HFFc6 (cell line): ENCODE measurements around the gene GLI2. TPM values are rescaled to one million over a fixed set of nuclear protein-coding genes. Genes with fewer than 3 reads are reported as not detected.

Experiments
- DNase-seq: peaks from one replicate; pipeline ENCODE4 v3.0.0-alpha.2; 2018
- H3K27ac Mint-ChIP-seq: 2 replicates; pipeline ENCODE4 v1.8.0; 2020; ENCODE audit warnings: mild to moderate bottlenecking, mixed read lengths
- H3K27me3 Mint-ChIP-seq: 2 replicates; pipeline ENCODE4 v1.8.0; 2021; ENCODE audit warnings: mild to moderate bottlenecking, moderate library complexity, mixed read lengths; ENCODE audit not compliant: insufficient read depth
- H3K36me3 Mint-ChIP-seq: 2 replicates; pipeline ENCODE4 v1.8.0; 2021; ENCODE audit warnings: low read depth, mixed read lengths
- H3K4me1 Mint-ChIP-seq: 2 replicates; pipeline ENCODE4 v1.8.0; 2020; ENCODE audit warnings: low read depth, mixed read lengths
- H3K4me3 Mint-ChIP-seq: 2 replicates; pipeline ENCODE4 v1.8.0; 2020; ENCODE audit warnings: mild to moderate bottlenecking, moderate library complexity, mixed read lengths
- H3K9me3 Mint-ChIP-seq: 2 replicates; pipeline ENCODE4 v1.8.0; 2020; ENCODE audit warnings: mild to moderate bottlenecking, mixed read lengths
- total RNA-seq, 6 experiments: library from RNA; stranded (reverse); fragmentation: NEBNext Ultra II Directional; extraction: Animal tissue kit (Norgen Biotek cat#: 25700); gene quantifications; 2 replicates in 1 of 6; 3 replicates in 5 of 6; pipeline ENCODE4 v1.2.3, GENCODE V29; 2021
- TF ChIP-seq, protein P1 (sequence below): fragments of 200-600 bp; sonication (generic); IDR thresholded peaks from 2 replicates; pipeline ENCODE4 v1.5.0; 2021; ENCODE audit warnings: antibody characterized with exemption, mild to moderate bottlenecking

Gene GLI2
- total RNA-seq, 6 experiments from 2014 or later, result 40.2 to 46.1 (median 41.9) TPM

DNA sequence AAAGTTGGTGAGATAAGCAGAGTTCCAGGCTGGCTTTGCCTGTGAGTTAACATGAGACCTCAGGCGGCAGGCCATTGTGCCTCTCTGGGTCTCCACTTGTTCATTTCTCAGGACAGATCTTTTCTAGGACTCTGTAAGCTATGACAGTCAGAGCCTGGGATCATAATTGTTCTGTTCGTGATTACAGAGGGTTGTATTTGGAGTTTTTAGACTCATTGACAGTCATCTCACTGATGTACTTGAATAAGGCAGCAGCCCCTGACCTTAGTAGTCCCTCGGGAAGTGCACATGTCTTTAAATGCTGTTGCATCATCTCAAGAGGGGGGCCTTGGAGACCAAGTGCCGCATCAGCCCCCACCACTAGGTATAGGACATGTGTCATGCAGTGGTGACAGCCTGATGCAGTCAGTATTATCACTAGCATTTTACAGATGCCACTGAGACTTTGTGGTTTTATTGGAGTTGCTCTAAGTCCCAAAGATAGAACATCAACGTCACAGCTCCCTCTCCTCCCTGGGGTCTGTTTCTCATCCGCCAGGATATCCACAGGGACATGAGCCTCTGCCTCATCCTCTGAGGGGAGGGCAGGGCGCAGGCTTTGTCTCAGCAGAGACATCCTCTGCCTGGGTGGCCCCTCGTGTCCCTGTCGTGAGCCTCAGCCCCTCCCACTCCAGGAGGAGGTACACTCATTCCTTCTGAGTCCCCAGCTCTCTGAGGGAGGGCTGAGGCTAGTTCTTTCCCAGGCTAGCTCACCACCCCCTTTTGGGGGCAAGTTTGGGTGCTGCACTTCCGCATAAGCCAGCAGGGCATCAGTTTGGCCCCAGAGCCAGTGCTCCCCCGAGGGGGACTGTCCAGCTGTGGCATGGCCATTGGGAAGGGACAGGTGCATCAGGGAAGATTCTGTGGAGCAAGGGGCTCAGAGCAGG, 14.1 kb downstream of the GLI2 start:
- TF ChIP-seq, protein P1, sequence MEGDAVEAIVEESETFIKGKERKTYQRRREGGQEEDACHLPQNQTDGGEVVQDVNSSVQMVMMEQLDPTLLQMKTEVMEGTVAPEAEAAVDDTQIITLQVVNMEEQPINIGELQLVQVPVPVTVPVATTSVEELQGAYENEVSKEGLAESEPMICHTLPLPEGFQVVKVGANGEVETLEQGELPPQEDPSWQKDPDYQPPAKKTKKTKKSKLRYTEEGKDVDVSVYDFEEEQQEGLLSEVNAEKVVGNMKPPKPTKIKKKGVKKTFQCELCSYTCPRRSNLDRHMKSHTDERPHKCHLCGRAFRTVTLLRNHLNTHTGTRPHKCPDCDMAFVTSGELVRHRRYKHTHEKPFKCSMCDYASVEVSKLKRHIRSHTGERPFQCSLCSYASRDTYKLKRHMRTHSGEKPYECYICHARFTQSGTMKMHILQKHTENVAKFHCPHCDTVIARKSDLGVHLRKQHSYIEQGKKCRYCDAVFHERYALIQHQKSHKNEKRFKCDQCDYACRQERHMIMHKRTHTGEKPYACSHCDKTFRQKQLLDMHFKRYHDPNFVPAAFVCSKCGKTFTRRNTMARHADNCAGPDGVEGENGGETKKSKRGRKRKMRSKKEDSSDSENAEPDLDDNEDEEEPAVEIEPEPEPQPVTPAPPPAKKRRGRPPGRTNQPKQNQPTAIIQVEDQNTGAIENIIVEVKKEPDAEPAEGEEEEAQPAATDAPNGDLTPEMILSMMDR, result no peak
- H3K27ac Mint-ChIP-seq, result peak overlapping the region; percentile 69
- peak; percentile 64 for DNase-seq
- no peaks in the 10 kb centered on the region; the same call in none of the 2 replicates for H3K27me3 Mint-ChIP-seq
- H3K4me3 Mint-ChIP-seq, result peak overlapping the region; percentile 2
- peaks cover 21% of the 10 kb centered on the region for H3K36me3 Mint-ChIP-seq
- H3K9me3 Mint-ChIP-seq, result no peaks in the 10 kb centered on the region
- peaks cover 80% of the 10 kb centered on the region for H3K4me1 Mint-ChIP-seq

DNA sequence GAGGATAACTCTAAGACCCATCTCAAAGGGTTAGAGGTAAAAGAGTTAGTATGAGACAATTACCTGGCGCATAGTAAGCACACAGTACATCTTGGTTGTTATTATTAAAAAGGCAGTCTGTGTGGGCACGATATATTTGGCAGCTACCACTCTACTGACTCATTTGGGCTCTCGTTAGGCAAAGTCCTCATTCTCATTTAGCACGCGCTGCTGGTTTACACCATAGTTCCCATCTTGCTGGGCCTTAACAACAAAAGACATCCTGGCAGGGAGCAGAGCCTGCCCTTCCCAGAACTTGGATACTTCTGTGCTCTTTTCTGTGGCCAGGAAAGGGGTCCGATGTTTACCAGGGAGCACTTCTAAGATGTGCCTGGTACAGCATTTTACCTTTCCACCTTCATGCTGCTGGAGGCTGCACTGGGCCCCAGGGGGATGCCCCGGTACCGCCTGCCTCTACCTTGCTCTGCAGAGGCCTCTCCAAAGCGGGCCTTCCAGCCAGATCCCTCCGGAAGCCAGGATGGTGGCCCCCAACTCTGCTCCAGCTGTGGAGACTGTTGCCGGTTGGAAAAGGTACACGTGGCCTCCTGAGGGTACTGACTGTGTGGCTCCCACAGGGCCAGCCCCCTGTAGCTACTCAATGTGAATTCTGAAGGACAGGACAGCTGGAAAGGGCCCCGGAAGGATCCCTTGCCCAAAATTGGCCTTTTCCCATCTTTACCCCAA, 15.0 kb downstream of the GLI2 start:
- Mint-ChIP-seq H3K27me3 (no peaks in the 10 kb centered on the region; the same call in none of the 2 replicates), H3K9me3 (no peaks in the 10 kb centered on the region), H3K27ac (peak overlapping the region; percentile 69), H3K4me1 (peaks cover 80% of the 10 kb centered on the region), H3K36me3 (peaks cover 21% of the 10 kb centered on the region), H3K4me3 (no peak overlapping the region)
- TF ChIP-seq, protein P1, result no peak
- DNase-seq, result no peak

DNA sequence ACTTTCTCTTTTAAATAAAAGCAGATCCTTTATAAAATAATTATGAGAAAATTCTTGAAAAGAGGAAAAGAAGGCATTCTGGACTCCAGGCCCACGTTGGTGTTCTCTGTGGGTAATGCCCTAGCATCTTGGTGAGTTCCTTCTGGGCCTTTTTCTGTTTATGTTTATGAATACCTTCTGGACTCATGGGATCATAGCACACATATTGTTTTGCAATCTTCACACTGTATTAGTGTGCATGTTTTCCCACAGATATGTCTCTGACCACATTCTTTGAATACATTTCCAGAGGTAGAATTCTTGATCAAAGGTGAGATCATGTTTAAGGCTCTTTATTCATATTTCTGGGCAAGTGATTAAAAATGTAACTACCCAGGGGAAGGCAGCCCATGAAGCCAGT, 15.9 kb downstream of the GLI2 start:
- Mint-ChIP-seq H3K9me3 (no peaks in the 10 kb centered on the region), H3K27ac (peak overlapping the region; percentile 69), H3K4me1 (peaks cover 83% of the 10 kb centered on the region), H3K4me3 (no peak overlapping the region), H3K36me3 (peaks cover 24% of the 10 kb centered on the region), H3K27me3 (no peaks in the 10 kb centered on the region; the same call in none of the 2 replicates)
- TF ChIP-seq, protein P1, result no peak
- DNase-seq, result no peak

DNA sequence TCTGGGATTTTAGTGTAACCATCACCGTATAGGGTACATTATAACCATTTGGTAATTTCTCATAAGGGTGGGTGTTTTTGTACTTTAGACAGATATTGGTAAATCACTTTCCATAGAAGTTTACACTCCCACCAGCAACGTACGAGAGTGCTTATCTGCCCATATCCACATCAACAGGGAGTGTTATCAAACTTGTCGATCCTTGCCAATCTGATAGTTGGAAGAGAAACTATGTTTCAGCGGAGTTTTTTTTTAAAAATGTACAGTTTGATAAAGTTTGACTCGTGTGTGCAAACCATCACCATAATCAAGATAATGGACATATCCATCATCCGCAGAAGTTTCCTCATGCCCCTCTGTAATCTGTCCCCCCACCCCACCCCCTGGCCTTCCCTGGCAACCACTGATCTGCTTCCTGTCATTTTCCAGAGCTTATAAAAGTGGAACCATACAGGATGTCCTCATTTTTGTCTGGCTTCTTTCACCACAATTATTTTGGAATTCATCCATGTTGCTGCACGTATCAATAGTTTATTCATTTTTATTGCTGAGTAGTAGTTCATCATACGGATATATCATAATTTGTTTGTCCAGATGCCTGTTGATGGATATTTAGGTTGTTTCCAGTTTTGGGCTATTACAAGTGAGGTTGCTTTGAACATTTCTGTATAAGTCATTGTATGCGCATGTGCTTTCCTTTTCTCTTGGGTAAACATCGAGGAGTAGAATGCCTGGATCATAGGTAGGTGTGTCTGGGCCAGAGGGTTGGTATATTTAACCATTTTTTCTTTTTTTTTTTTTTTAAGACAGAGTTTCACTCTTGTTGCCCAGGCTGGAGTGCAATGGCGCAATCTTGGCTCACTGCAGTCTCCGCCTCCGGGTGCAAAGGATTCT, 18.6 kb downstream of the GLI2 start:
- peaks cover 25% of the 10 kb centered on the region for H3K36me3 Mint-ChIP-seq
- H3K4me3 Mint-ChIP-seq, result no peak overlapping the region
- DNase-seq, result no peak
- peak overlapping the region; percentile 63 for H3K27ac Mint-ChIP-seq
- H3K27me3 Mint-ChIP-seq, result no peaks in the 10 kb centered on the region; the same call in 1 of the 2 replicates
- H3K4me1 Mint-ChIP-seq, result peaks cover 83% of the 10 kb centered on the region
- TF ChIP-seq, protein P1, result no peak
- H3K9me3 Mint-ChIP-seq, result no peaks in the 10 kb centered on the region
